ENCODE data around the gene GAMT. TPM values are rescaled to one million over a fixed set of nuclear protein-coding genes. Genes with fewer than 3 reads are reported as not detected.

The GAMT gene
- total and polyA plus RNA-seq, 2 experiments from 2014 or later: 121 to 170 TPM

GRCh38 chr19:1361601-1362386 lies 39.5 kb downstream of the GAMT start:
- Histone ChIP-seq H3K4me3 (no peak overlapping the region), H3K9me2 (replicated peaks; ENCODE audit: insufficient read depth) (no peaks in the 10 kb centered on the region), H3K4me1 (ENCODE audit: insufficient read depth) (peaks cover 7% of the 10 kb centered on the region), H3K36me3 (replicated peaks; ENCODE audit: insufficient read depth, low read depth) (no peaks in the 10 kb centered on the region), H2AFZ (no peak overlapping the region), H3K27me3 (no peaks in the 10 kb centered on the region), H3K79me2 (peaks cover 8% of the 10 kb centered on the region), H3K4me2 (peak overlapping the region; percentile 51), H4K20me1 (ENCODE audit: insufficient read depth, poor library complexity, severe bottlenecking) (peaks cover under 1% of the 10 kb centered on the region), H3K9me3 (ENCODE audit: low read depth) (no peaks in the 10 kb centered on the region), H3K27ac (peak overlapping the region; percentile 11)
- TF ChIP-seq CTCF (IDR thresholded peaks at IDR 0.05; ENCODE audit: poor library complexity) (no peak), EZH2 (IDR thresholded peaks at IDR 0.05; ENCODE audit: borderline replicate concordance) (no peak), EZH2phosphoT487 (IDR thresholded peaks at IDR 0.05; ENCODE audit: low read depth, severe bottlenecking, unreplicated experiment) (no peak)
- no peak for DNase-seq (ENCODE audit: low spot score)
- WGBS (ENCODE audit: low lambda C conversion rate, missing lambda C conversion rate): 92% methylated on average over 30 of the region's 30 CpGs

GRCh38 chr19:1360818-1361461 lies 40.4 kb downstream of the GAMT start:
- peaks cover 14% of the 10 kb centered on the region for H3K4me1 ChIP-seq (ENCODE audit: insufficient read depth)
- H3K9me2 ChIP-seq (replicated peaks; ENCODE audit: insufficient read depth): no peaks in the 10 kb centered on the region
- peaks cover 16% of the 10 kb centered on the region for H3K79me2 ChIP-seq
- WGBS (ENCODE audit: low lambda C conversion rate, missing lambda C conversion rate): 60% methylated on average over 31 of the region's 31 CpGs
- no peaks in the 10 kb centered on the region for H3K36me3 ChIP-seq (replicated peaks; ENCODE audit: insufficient read depth, low read depth)
- no peaks in the 10 kb centered on the region for H3K27me3 ChIP-seq
- no peak overlapping the region for H3K4me3 ChIP-seq
- H3K9me3 ChIP-seq (ENCODE audit: low read depth): no peaks in the 10 kb centered on the region
- H3K27ac ChIP-seq: peak overlapping the region; percentile 11
- no peak overlapping the region for H2AFZ ChIP-seq
- H4K20me1 ChIP-seq (ENCODE audit: insufficient read depth, poor library complexity, severe bottlenecking): peaks cover 8% of the 10 kb centered on the region
- peak overlapping the region; percentile 51 for H3K4me2 ChIP-seq
- TF ChIP-seq EZH2phosphoT487 (IDR thresholded peaks at IDR 0.05; ENCODE audit: low read depth, severe bottlenecking, unreplicated experiment) (no peak), EZH2 (IDR thresholded peaks at IDR 0.05; ENCODE audit: borderline replicate concordance) (no peak), CTCF (IDR thresholded peaks at IDR 0.05; ENCODE audit: poor library complexity) (no peak)
- peak; percentile 37 for DNase-seq (ENCODE audit: low spot score)

GRCh38 chr19:1360126-1360817 lies 41.1 kb downstream of the GAMT start:
- Histone ChIP-seq H3K79me2 (peaks cover 22% of the 10 kb centered on the region), H3K9me2 (replicated peaks; ENCODE audit: insufficient read depth) (no peaks in the 10 kb centered on the region), H3K27ac (no peak overlapping the region), H4K20me1 (ENCODE audit: insufficient read depth, poor library complexity, severe bottlenecking) (peaks cover 9% of the 10 kb centered on the region), H3K36me3 (replicated peaks; ENCODE audit: insufficient read depth, low read depth) (no peaks in the 10 kb centered on the region), H3K27me3 (no peaks in the 10 kb centered on the region), H3K4me2 (peak overlapping the region; percentile 51), H3K4me3 (no peak overlapping the region), H3K9me3 (ENCODE audit: low read depth) (no peaks in the 10 kb centered on the region), H2AFZ (no peak overlapping the region), H3K4me1 (ENCODE audit: insufficient read depth) (peaks cover 18% of the 10 kb centered on the region)
- TF ChIP-seq CTCF (IDR thresholded peaks at IDR 0.05; ENCODE audit: poor library complexity) (no peak), EZH2 (IDR thresholded peaks at IDR 0.05; ENCODE audit: borderline replicate concordance) (no peak), EZH2phosphoT487 (IDR thresholded peaks at IDR 0.05; ENCODE audit: low read depth, severe bottlenecking, unreplicated experiment) (no peak)
- WGBS (ENCODE audit: low lambda C conversion rate, missing lambda C conversion rate): 89% methylated on average over 30 of the region's 30 CpGs
- no peak for DNase-seq (ENCODE audit: low spot score)

Data from hepatocyte (in vitro differentiated cells).